SK-N-SH (cell line): ENCODE measurements around the gene ZNF280D. TPM values are rescaled to one million over a fixed set of nuclear protein-coding genes. Genes with fewer than 3 reads are reported as not detected.

Source experiments
- CTCF ChIA-PET: fragments of 300-600, 350-600 bp; formaldehyde crosslinking; extraction: SDS; loops from one replicate; lab custom pipeline; 2021; lab: Yijun Ruan, JAX
- POLR2A ChIA-PET: fragments of 350-600 bp; sonication (Branson Sonifier 250); formaldehyde crosslinking; extraction: SDS; loops from one replicate; lab custom pipeline; 2020; ENCODE audit warnings: antibody characterized with exemption, inconsistent platforms; lab: Yijun Ruan, JAX
- DNase-seq: peaks from one replicate; pipeline ENCODE4 v3.0.0; 2012
- H2AFZ ChIP-seq: fragments of 200-600 bp; sonication (generic); 2 replicates; pipeline ENCODE4 v1.8.1; 2016; ENCODE audit warnings: antibody characterized with exemption, mild to moderate bottlenecking, low read depth
- H3F3A ChIP-seq: fragments of 200-600 bp; sonication (generic); replicated peaks from 2 replicates; pipeline ENCODE3; 2016; ENCODE audit warnings: antibody characterized with exemption, mild to moderate bottlenecking; ENCODE audit not compliant: insufficient read depth
- H3K27ac ChIP-seq, 2 experiments: fragments of 200-500 bp in 1 of 2; fragments of 200-600 bp in 1 of 2; sonication (Bioruptor generic) in 1 of 2; sonication (generic), shearing (Covaris generic) in 1 of 2; 2 replicates each; pipeline versions ENCODE4 v1.5.1 to v1.6.1; 2014 to 2016; ENCODE audit warnings: low read depth in 2 of 2, inconsistent platforms in 1 of 2, low read length in 1 of 2, mild to moderate bottlenecking in 1 of 2, mixed read lengths in 1 of 2
- H3K27me3 ChIP-seq: fragments of 200-600 bp; sonication (generic), shearing (Covaris generic); 2 replicates; pipeline ENCODE4 v1.6.1; 2016; ENCODE audit warnings: mixed run types; ENCODE audit not compliant: insufficient read depth
- H3K36me3 ChIP-seq, 2 experiments: fragments of 200-500 bp in 1 of 2; fragments of 200-600 bp in 1 of 2; sonication (Bioruptor generic) in 1 of 2; sonication (generic) in 1 of 2; replicated peaks in 1 of 2; 2 replicates each; pipeline versions ENCODE3 to v1.5.1; 2014 to 2016; ENCODE audit warnings: low read length in 1 of 2, mild to moderate bottlenecking in 1 of 2; ENCODE audit not compliant: insufficient read depth in 2 of 2, control insufficient read depth in 1 of 2
- H3K4me1 ChIP-seq, 2 experiments: fragments of 200-500 bp in 1 of 2; fragments of 200-600 bp in 1 of 2; sonication (Bioruptor generic) in 1 of 2; sonication (generic), shearing (Covaris generic) in 1 of 2; 2 replicates each; pipeline versions ENCODE4 v1.5.1 to v1.6.1; 2014 to 2016; ENCODE audit warnings: low read depth in 1 of 2, low read length in 1 of 2, mixed run types in 1 of 2; ENCODE audit not compliant: insufficient read depth in 2 of 2, control insufficient read depth in 1 of 2
- H3K4me2 ChIP-seq: fragments of 200-600 bp; sonication (generic), shearing (Covaris generic); 2 replicates; pipeline ENCODE4 v1.6.1; 2017; ENCODE audit warnings: mixed run types
- H3K4me3 ChIP-seq, 2 experiments: fragments of 200-500 bp in 1 of 2; fragments of 200-600 bp in 1 of 2; sonication (Bioruptor generic) in 1 of 2; sonication (generic), shearing (Covaris generic) in 1 of 2; 2 replicates each; pipeline versions ENCODE4 v1.5.1 to v1.8.1; 2014 to 2016; ENCODE audit warnings: low read depth in 2 of 2, inconsistent platforms in 1 of 2, low read length in 1 of 2, mild to moderate bottlenecking in 1 of 2, mixed read lengths in 1 of 2, moderate library complexity in 1 of 2
- H3K79me2 ChIP-seq: fragments of 200-600 bp; sonication (generic); 2 replicates; pipeline ENCODE4 v1.8.1; 2017; ENCODE audit warnings: mild to moderate bottlenecking; ENCODE audit not compliant: insufficient read depth
- H3K9ac ChIP-seq: fragments of 200-600 bp; sonication (generic); 2 replicates; pipeline ENCODE4 v1.6.1; 2017; ENCODE audit warnings: mixed run types
- H3K9me2 ChIP-seq: fragments of 200-600 bp; sonication (generic); 2 replicates; pipeline ENCODE4 v1.6.1; 2017; ENCODE audit warnings: mixed run types
- H3K9me3 ChIP-seq: fragments of 200-600 bp; sonication (generic); 2 replicates; pipeline ENCODE4 v1.6.1; 2017; ENCODE audit warnings: mixed run types, mild to moderate bottlenecking, moderate library complexity
- H4K20me1 ChIP-seq: fragments of 200-600 bp; sonication (generic); 2 replicates; pipeline ENCODE4 v1.6.1; 2017; ENCODE audit warnings: mild to moderate bottlenecking, mixed run types; ENCODE audit not compliant: insufficient read depth
- EP300 ChIP-seq, 2 experiments: IDR thresholded peaks; 2 replicates each; pipeline versions ENCODE4 v1.4.0 to v1.6.1; 2012; ENCODE audit warnings: borderline replicate concordance in 1 of 2, low read depth in 1 of 2, low read length in 1 of 2
- FOSL2 ChIP-seq: IDR thresholded peaks from 2 replicates; pipeline ENCODE4 v1.4.0; 2012; ENCODE audit warnings: low read depth, mild to moderate bottlenecking, moderate library complexity, borderline replicate concordance
- FOXJ3 ChIP-seq: sonication (generic); formaldehyde crosslinking; IDR thresholded peaks from 2 replicates; pipeline ENCODE4 v1.5.1; 2020; ENCODE audit warnings: mild to moderate bottlenecking, missing genetic modification reagents
- FOXM1 ChIP-seq: IDR thresholded peaks from 2 replicates; pipeline ENCODE4 v1.4.0; 2012; ENCODE audit warnings: low read depth, mild to moderate bottlenecking
- GATA2 ChIP-seq: sonication (generic); formaldehyde crosslinking; IDR thresholded peaks from 2 replicates; pipeline ENCODE4 v1.5.0; 2020; ENCODE audit warnings: mild to moderate bottlenecking, missing genetic modification reagents
- JUND ChIP-seq: IDR thresholded peaks from 2 replicates; pipeline ENCODE4 v1.4.0; 2012
- RAD21 ChIP-seq: IDR thresholded peaks from 2 replicates; pipeline ENCODE4 v1.6.1; 2012; ENCODE audit warnings: mild to moderate bottlenecking, low read length
- RFX5 ChIP-seq: IDR thresholded peaks from 2 replicates; pipeline ENCODE4 v1.6.1; 2012; ENCODE audit warnings: mild to moderate bottlenecking, improper control_type of control experiment, low read length
- SMC3 ChIP-seq: IDR thresholded peaks from 2 replicates; pipeline ENCODE4 v1.6.1; 2012; ENCODE audit warnings: low read depth, low read length, improper control_type of control experiment
- TEAD4 ChIP-seq: IDR thresholded peaks from 2 replicates; pipeline ENCODE4 v1.4.0; 2012; ENCODE audit warnings: mild to moderate bottlenecking, borderline replicate concordance; ENCODE audit not compliant: insufficient read depth
- USF2 ChIP-seq: fragments of 150-350 bp; IDR thresholded peaks from 2 replicates; pipeline ENCODE4 v1.6.1; 2017; ENCODE audit warnings: antibody characterized with exemption, low read length, low read depth, borderline replicate concordance
- WGBS: methylation state at CpG from one replicate; pipeline ENCODE4 v1.1.6; 2017; ENCODE audit warnings: low lambda C conversion rate; 5-methylcytosine and 5-hydroxymethylcytosine counted together
- polyA plus RNA-seq, 3 experiments: library from polyadenylated mRNA; depleted of rRNA; stranded (reverse); fragments of >200 nt; gene quantifications; 2 replicates each; pipeline ENCODE4 v1.2.3, GENCODE V29; 2012
- TF ChIP-seq, protein P1 (sequence below): IDR thresholded peaks from 2 replicates; pipeline ENCODE4 v1.4.0; 2012; ENCODE audit warnings: low read depth

ZNF280D gene
- polyA plus RNA-seq, 1 of the 3 experiments (the other 2 are of a cell fraction), result 5.4 TPM

- Histone ChIP-seq H3K27me3 (no peaks in the 10 kb centered on the region), H3K9ac (no peak overlapping the region), H3F3A (no peaks in the 10 kb centered on the region), H3K79me2 (no peaks in the 10 kb centered on the region), H3K9me2 (no peaks in the 10 kb centered on the region), H3K27ac (no peak overlapping the region), H2AFZ (no peak overlapping the region), H3K36me3 (peaks cover 43 to 44% of the 10 kb centered on the region in 2 experiments), H4K20me1 (no peaks in the 10 kb centered on the region), H3K9me3 (no peaks in the 10 kb centered on the region), H3K4me1 (no peaks in the 10 kb centered on the region), H3K4me3 (no peak overlapping the region), H3K4me2 (no peak overlapping the region)
- POLR2A ChIA-PET, result no interaction called here
- no peak for DNase-seq
- CTCF ChIA-PET, result no interaction called here
- TF ChIP-seq FOXM1, result no peak
- TF ChIP-seq JUND, result no peak
- TF ChIP-seq USF2, result no peak
- no peak for TF ChIP-seq TEAD4
- no peak for TF ChIP-seq SMC3
- TF ChIP-seq GATA2, result no peak
- TF ChIP-seq RAD21, result no peak
- TF ChIP-seq RFX5, result no peak
- TF ChIP-seq FOXJ3 (CRISPR knock-in tag), result no peak
- 97% methylated on average over 1 of the region's 1 CpG for WGBS
Observed at GRCh38 chr15:56654216-56654615, 79.1 kb downstream of the ZNF280D start.

- no peak for DNase-seq
- Histone ChIP-seq H3K9me3 (no peaks in the 10 kb centered on the region), H3K36me3 (peaks cover 47 to 48% of the 10 kb centered on the region in 2 experiments), H3F3A (no peaks in the 10 kb centered on the region), H3K27ac (no peak overlapping the region), H3K79me2 (no peaks in the 10 kb centered on the region), H4K20me1 (no peaks in the 10 kb centered on the region), H3K4me1 (no peaks in the 10 kb centered on the region), H3K4me2 (no peak overlapping the region), H3K9ac (no peak overlapping the region), H2AFZ (no peak overlapping the region), H3K27me3 (no peaks in the 10 kb centered on the region), H3K9me2 (no peaks in the 10 kb centered on the region), H3K4me3 (no peak overlapping the region)
- ChIA-PET POLR2A (no interaction called here), CTCF (no interaction called here)
- TF ChIP-seq, protein P1, sequence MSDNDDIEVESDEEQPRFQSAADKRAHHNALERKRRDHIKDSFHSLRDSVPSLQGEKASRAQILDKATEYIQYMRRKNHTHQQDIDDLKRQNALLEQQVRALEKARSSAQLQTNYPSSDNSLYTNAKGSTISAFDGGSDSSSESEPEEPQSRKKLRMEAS, result no peak
- WGBS, result 96% methylated on average over 3 of the region's 3 CpGs
Observed at GRCh38 chr15:56653787-56654186, 79.5 kb downstream of the ZNF280D start.

DNA sequence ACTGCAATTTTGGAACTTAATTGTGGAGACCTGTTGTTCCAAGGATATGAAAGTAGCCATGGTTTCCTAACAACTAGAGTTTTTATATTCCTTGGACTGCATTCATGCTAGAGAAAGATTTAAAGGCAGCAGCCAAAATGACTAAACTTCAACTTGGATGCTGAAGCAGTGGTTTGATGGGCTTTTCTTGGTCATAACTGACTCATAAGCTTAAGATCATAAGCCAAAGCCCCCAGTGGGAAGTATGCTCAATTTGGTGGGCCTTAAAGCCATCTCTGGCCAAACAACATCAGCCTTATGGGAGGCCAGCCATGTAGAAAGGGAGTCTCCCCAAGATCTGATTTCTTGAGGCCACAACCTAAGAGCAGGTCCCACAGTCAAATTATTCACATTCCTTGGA is 80.2 kb downstream of the ZNF280D start:
- peaks cover 48 to 51% of the 10 kb centered on the region in 2 experiments for H3K36me3 ChIP-seq
- no peaks in the 10 kb centered on the region for H4K20me1 ChIP-seq
- H3K27ac ChIP-seq, result no peak overlapping the region
- H3K27me3 ChIP-seq, result no peaks in the 10 kb centered on the region
- POLR2A ChIA-PET, result no interaction called here
- no peak overlapping the region for H3K9ac ChIP-seq
- no peaks in the 10 kb centered on the region for H3K9me2 ChIP-seq
- no peak overlapping the region for H3K4me2 ChIP-seq
- H3K9me3 ChIP-seq, result no peaks in the 10 kb centered on the region
- H3K4me1 ChIP-seq, result no peaks in the 10 kb centered on the region
- no peak overlapping the region for H3K4me3 ChIP-seq
- CTCF ChIA-PET, result no interaction called here
- no peak for DNase-seq
- no peak overlapping the region for H2AFZ ChIP-seq
- no peaks in the 10 kb centered on the region for H3K79me2 ChIP-seq
- TF ChIP-seq EP300 (IDR thresholded peaks at IDR 0.05; ENCODE audit: borderline replicate concordance in 1 of 2, low read depth in 1 of 2, low read length in 1 of 2) (no peak), FOSL2 (no peak), RAD21 (no peak)
- no peaks in the 10 kb centered on the region for H3F3A ChIP-seq
